Caki2 (cell line): ENCODE data around the gene LCN10. TPM values are rescaled to one million over a fixed set of nuclear protein-coding genes. Genes with fewer than 3 reads are reported as not detected.
A peak's percentile ranks its signal among the peaks of the same experiment; 100 is the strongest.

Experiments used
- DNase-seq: peaks from one replicate; pipeline ENCODE4 v3.0.0-alpha.2; 2015; ENCODE audit warnings: low read depth
- in situ Hi-C: cut with HindIII; loops from 2 replicates; pipeline ENCODE4 v1.10.0; 2016; ENCODE audit warnings: low sequenced_read_pairs, low pct_unique_long_range_greater_than_20kb, mixed read lengths
- total RNA-seq: library from RNA; depleted of rRNA; stranded (reverse); fragments of >200 nt; shearing (Covaris generic); gene quantifications from 2 replicates; pipeline ENCODE4 v1.2.3, GENCODE V29; 2014; ENCODE audit warnings: low replicate concordance

The LCN10 gene
- total RNA-seq, 1 experiment from 2014 or later: not detected

GRCh38 chr9:136726631-136727191 is 16.0 kb downstream of the LCN10 start:
- in situ Hi-C loops: no loop called here
- DNase-seq: peak; percentile 52

GRCh38 chr9:136726118-136726517 is 16.6 kb downstream of the LCN10 start:
- in situ Hi-C loops: no loop called here
- no peak for DNase-seq

DNA sequence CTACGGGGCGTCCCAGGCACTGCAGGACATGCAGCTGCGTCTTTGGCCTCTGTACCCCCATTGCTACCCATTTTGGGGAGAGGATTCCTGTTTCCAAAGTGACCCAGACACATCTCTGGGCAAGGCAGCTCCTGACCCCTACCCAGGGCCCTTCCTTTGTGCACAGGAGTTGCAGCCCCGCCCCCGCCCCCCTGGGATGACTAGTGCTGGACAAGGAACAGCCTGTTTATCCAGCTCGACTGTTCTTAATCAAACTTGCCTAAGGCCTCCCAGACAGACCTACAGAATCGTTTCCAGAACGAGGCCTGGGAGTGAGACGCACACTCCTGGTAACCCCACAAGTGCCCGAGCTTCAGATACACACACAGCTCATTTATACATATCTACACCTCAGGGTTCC is 17.1 kb downstream of the LCN10 start:
- no peak for DNase-seq
- in situ Hi-C loops: no loop called here

DNA sequence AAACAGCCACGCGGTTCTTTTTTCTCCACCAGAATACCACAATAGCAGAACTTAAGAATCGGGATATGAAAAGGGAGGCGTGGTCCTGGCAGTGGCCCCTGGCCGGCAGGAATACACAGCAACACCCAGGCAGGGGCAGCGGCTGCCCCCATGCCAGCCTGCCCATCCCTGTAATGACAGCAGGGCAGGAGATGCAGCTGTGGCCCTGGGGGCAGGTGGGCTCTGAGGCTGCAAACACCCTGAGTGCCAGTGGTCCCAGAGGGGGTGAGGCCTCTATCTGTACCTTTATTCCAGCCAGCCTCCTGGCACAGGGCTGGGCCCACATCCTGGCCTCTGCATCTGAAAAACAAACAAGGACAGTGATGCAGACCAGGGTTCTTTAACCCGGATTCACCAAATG is 18.0 kb downstream of the LCN10 start:
- DNase-seq: no peak
- in situ Hi-C loops: no loop called here

DNA sequence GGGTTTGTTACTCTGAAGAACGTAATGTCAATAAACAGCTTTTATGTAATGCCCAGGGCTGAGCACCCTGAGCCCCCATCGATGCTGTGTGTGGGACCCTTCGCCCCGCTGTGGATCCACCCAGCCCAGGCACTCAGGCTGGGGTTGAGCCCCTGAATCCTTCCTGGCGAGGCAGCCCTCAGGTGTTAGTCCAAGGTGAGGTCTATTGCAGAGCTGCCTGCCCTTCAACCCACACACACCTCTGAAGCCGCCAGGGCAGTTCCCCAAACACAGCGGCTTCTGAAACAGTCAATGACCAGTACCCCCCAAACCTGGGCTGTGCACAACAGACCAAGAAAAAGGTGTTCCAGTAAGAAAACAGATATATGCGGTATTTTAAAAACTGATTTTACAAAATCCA is 18.8 kb downstream of the LCN10 start:
- DNase-seq: no peak
- in situ Hi-C loops: no loop called here

DNA sequence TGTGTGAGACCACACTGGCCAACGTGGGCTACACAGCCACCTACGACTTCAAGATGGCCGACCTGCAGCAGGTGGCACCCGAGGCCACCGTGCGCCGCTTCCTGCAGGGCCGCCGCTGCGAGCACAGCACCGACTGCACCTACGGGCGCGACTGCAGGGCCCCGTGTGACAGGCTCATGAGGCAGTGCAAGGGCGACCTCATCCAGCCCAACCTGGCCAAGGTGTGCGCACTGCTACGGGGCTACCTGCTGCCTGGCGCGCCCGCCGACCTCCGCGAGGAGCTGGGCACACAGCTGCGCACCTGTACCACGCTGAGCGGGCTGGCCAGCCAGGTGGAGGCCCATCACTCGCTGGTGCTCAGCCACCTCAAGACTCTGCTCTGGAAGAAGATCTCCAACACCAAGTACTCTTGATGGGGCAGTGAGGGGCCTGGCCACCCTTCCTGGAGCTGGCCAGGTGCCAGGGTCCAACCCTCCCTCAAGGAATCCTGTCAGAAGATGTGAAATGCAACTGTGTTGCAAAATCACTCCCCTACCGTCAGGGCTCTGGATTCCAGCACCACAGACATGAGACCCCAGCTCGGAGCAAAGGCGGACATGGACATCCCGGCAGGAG is 19.3 kb downstream of the LCN10 start:
- in situ Hi-C loops: no loop called here
- DNase-seq: no peak

GRCh38 chr9:136722969-136723356 is 19.8 kb downstream of the LCN10 start:
- in situ Hi-C loops: no loop called here
- DNase-seq: no peak

DNA sequence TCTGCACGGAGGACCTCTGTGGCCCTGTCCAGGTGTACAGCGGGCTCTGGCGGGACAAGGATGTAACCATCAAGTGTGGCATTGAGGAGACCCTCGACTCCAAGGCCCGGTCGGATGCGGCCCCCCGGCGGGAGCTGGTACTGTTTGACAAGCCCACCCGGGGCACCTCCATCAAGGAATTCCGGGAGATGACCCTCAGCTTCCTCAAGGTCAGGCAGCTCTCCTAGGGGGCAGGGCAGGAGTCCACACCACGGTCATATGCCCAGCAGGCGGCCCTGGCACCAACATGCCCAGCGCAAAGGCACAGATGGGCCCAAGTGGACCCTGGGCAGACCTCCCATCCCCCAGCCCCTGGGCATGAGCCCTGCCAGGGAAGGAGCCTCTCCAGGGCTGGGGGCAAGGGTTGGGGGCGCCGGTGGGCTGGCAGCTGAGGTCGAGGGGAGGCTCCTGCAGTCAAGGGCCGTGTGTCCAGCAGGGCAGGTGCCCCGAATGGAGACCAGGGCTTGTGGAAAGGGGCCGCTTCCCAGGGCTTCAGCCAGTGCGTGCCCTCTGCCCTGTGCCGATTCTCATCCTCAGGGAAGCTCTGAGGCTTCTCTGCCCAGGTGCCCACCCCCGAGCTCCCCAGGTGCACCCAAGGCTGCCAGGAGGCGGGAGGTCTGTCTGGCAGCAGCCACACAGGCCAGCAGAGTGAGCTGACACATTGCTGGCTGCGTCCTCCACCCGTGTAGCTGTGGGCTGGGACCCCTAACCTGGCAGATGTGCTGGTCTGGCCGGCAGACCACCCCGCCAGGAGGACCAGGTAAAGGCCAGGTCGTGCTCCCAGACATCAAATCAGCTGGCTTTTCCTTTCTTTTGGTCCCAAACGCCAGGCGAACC is 20.4 kb downstream of the LCN10 start:
- in situ Hi-C loops: no loop called here
- no peak for DNase-seq

DNA sequence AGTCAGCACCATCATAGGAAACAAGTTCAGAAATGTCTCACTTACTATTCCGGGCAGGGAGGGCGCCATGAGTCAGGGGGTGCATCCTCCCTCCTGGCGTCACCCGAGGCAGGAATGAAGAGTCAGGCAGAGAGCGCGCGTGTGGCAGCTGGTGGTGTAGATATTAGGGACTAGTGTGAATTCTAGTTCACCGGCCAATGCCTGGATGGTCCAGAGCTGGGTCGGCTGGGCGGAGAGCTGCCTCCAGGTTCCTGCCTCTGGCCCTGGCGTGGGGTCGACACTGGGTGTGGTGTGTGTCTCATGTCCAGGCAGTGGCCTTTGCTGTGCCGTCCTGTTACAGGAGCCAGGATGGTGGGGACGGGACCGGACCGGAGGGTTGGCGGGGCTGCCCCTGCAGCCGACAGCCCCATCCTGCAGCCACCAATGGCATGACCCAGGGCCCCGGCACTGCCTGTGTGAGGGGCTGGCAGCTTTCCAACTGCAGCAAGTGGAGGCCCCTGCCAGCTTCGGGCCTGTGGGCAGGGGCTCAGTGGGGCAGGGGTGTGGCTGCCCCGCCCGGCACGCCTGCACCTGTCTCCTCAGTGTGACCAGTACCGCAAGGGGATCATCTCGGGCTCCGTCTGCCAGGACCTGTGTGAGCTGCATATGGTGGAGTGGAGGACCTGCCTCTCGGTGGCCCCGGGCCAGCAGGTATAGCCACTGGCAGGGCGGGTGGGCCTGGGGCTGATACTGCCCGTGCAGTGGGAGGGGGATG is 21.2 kb downstream of the LCN10 start:
- DNase-seq: no peak
- in situ Hi-C loops: no loop called here

DNA sequence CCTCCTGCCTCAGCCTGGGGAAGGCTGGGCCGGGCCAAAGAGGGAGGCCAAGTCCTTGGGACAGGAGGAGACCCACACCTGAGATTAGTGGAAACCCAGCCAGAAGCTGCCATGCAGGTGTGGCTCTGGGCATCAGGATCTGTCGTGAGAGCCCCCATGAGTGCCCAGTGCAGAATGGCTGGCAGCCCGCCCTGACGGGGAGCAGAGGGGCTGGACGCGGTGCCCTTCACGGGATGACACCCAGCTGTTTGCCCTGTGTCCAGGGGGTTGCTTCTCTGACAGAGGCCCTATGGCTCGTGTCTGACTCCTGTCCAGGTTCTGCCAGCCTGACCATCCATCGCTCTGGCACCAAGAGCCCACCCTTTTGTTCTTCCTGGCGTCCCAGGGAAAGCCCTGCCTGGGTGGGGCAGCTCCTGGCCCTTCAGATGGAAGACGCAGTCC is 21.8 kb downstream of the LCN10 start:
- in situ Hi-C loops: no loop called here
- no peak for DNase-seq

- in situ Hi-C loops: no loop called here
Observed at GRCh38 chr9:136720251-136720897, 22.4 kb downstream of the LCN10 start.

GRCh38 chr9:136719195-136719880 is 23.4 kb downstream of the LCN10 start:
- no peak for DNase-seq
- in situ Hi-C loops: no loop called here

More at GRCh38 chr9:136720251-136720897, 22.4 kb downstream of the LCN10 start:
- DNase-seq: no peak

DNA sequence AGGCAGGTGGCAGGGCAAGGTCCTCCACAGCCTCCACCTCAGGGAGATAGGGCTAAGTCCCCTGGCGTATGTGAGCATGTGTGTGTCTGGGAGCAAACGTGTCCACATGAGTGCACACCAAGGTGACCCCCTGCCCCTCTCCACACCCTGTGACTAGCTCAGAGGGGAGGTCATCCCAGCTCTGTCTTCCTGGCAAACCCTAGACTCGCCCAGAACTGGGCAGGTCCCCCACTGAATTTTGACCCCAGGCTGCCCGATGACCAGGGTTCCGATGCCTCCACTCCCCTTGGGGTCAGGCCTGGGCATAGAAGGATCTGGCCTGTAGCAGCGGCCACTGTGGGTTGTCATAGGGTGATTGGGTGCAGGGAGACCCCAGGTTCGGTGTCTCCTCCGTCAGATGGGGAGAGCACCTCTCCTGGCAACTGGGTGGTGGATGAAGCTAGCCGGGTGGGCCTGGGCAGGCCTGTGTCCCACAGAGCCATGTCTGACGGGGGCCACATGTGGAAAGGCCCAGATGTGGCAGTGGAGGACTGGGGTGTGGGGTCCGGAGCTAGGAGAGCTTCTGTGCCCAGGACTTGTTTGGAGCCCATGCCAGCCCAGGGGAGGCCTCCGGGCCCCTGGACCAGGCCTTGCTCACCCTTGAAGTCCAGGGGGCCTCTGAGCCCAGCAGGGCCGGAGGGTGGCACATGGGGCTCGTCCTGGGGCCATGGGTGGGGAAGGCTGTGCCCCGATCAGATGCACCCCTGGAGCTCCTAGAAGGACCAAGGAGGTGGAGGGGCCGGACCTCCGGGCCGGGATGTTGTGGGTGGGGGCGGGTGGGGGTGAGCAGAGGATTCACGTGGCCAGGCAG is 24.2 kb downstream of the LCN10 start:
- no peak for DNase-seq
- in situ Hi-C loops: no loop called here

- in situ Hi-C loops: no loop called here
- DNase-seq: no peak
Observed at GRCh38 chr9:136717399-136717798, 25.3 kb downstream of the LCN10 start.

- in situ Hi-C loops: no loop called here
- no peak for DNase-seq
Observed at GRCh38 chr9:136714893-136715274, 27.9 kb downstream of the LCN10 start.

GRCh38 chr9:136714096-136714892 is 28.4 kb downstream of the LCN10 start:
- in situ Hi-C loops: no loop called here
- DNase-seq: no peak
